COLO668 (cell line): ENCODE data around the gene EIF3L.

ENCODE experiments used
- DNase-seq: peaks from one replicate; lab custom pipeline; 2025; ENCODE audit not compliant: unreplicated experiment; lab: John Stamatoyannopoulos, UW

Gene EIF3L

DNA sequence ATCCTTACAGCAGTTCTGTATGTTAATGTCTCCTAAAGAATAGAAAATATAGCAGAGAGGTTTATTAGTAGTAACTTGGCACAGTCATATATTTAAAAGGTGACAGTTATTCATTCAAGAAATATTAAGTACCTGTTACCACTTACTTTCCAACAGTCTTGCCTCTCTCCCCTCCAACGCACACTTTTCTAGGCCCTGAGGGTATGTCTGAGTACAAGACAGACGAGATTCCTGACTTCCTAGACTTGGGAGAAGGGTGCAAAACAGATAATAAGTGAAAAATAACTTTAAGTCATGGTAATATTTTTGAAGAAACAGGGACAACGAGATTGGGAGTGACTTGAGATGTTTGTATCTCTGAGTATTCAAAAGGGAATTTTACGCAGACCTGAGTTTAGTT, 1.6 kb downstream of the EIF3L start:
- DNase-seq, result no peak

DNA sequence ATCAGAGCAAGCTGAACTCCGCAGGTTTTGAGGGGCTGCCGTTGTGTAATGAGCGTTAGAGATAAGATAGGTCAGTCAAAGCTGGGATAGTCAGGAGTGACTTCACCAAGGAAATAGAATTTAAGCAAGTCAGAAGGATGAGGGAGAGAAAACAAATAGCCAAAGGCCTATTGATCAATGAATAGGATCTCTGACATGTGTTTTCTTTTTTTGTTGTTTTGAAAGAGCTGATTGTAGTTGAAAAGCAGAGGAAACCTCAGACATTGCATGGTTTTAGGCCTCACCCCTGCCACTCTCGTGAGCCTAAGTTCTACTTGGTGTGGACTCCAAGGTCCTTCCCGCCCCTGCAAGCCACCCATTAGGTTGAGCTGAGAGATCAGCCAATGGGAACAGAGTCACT, 3.2 kb downstream of the EIF3L start:
- no peak for DNase-seq

DNA sequence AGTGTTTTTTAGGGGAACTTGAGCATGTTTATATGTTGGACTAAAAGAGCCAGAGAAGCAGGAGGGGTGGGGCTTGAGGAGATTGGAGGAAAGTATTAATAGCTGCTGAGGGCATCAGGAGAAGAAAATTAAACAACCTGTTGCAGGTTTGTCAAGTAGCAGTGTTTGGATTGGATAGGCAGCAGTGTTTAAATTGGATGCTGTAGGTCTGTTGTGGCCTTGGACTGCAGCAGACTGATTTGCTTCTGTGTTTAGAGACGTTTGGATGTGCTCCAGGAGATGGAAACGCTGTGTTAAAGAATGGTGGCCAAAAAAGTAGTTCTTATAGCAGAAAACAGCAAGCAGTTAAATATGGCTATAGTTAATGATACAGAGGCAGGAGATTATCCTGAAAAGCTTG, 5.7 kb downstream of the EIF3L start:
- DNase-seq, result no peak

DNA sequence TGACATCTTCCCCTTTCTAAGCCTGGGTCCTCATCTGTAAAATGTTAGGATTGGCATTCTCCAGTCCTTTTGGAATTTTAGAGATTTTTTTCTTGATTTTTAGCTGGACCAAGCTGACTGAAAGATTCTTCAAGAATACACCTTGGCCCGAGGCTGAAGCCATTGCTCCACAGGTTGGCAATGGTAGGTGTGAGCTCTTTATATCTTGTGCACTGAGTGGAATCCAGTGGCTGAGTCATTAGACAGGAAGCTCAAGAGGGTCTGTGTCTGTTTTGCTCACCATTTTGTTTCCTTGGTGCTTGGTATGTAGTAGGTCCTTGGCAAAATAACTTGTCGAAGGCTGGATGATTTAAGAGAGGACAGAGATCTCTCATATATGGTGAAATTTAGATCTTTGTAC, 6.2 kb downstream of the EIF3L start:
- DNase-seq, result no peak

DNA sequence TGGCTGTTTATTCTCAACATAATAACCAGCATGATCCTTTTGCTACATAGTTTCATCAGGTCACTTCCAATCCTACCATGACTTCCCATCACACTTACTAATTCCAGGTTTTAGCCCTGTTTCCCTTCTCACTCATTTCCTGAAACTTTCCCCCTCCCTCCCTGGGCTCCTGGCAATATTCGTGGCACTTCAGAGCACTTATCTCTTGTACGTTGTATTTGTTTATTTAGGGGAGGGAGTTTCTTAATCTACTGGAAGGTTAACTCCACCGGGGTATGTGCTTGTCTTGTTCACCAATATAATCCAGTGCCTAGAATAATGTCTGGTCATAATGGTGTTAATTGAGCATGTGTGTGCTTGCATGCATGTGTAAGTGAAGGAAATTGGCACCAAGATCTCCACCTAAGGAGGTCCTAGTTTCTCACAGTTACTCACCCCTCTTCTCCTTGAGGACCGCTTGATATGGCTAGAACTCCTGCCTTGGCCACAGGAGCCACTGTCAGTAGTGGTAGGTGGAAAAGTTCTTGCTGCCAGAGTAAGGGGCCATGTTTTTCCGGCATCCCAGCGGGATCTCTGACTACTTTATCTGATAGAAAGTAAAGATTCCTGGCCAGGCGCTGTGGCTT, 11.7 kb downstream of the EIF3L start:
- DNase-seq, result no peak

GRCh38 chr22:37862570-37863325, 13.5 kb downstream of the EIF3L start:
- DNase-seq, result no peak

DNA sequence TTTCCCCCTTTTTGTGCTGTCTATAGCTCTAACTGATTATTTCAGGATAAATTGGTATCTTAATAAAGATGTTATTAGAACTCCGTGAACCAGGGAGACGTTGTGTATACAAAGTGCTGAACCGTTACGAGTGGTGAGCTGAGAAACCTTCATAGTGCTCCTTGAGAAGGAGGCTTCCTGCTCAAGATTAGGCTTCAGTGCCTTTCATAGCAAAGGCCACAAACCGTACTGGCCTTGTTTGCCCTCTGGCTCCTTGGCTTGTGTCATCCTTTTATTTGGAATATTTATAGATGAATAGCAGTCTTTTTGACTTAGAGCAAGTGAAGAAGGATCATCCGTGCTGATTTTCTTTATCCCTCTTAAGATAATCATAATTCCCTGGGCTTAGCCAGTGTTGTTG, 16.3 kb downstream of the EIF3L start:
- no peak for DNase-seq

DNA sequence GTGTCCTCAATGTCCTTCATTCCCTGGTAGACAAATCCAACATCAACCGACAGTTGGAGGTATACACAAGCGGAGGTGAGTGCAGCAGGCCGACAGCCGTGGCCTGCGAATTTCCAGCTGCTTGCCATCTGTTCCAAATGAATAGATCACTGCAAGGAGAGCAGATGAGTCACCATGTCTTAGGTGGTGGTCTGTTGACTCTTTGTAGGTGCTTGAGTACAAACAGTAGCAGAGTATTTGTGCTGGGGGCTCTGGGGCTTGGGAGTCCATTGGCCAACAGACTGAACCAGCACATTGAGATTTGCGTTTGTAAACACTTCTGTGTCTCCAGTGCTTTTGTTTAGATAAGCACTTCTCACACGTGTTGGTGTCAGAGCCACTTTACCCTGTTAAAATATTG, 21.1 kb downstream of the EIF3L start:
- DNase-seq, result peak; percentile 36

DNA sequence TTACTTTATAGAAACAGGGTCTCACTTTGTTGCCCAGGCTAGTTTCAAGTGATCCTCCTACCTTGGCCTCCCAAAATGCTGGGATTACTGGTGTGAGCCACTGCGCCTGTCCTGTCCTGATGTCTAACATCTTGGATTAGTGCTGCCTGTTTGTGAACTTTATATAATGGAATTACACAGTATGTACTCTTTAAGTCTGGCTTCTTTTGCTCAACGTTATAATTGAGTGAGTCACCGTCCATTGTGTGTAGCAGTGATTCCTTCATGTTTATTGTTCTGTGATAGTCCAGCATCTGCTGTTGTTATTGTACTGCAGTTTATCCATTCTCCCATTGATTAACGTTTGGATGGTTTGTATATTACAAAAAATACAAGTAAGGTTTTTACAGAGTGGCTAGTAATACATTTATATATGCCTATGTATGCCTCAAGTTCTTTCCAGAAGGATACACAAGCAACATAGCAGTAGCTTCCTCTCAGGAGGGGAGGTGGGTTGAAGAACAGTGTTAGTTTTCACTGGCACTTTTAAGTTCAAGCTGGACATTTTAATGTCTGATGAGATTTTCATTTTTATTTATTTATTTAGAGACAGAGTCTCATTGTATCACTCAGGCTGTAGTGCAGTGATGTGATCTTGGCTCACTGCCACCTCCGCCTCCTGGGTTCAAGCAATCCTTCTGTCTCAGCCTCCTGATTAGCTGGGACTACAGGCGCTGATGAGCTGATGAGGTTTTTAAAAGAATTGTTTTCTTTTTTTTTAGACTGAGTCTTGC, 31.6 kb downstream of the EIF3L start:
- DNase-seq, result no peak

DNA sequence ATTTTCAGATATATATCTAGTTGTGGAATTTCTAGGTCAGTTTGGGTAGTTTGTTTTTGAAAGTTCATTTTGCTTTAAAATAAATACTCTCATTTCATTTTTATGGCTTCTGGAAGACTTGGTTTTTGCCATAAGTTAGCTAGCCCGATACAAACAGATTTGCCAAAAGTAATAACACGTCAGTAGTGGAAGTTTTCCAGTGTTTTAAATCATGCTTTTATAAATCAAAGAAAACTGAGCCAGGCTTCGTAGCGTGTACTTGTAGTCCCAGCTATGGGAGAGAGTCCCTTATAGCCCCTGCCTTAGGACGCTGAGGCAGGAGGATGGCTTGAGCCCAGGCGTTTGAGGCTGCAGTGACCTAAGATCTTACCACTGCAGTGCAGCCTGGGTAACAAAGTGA, 35.2 kb downstream of the EIF3L start:
- no peak for DNase-seq

DNA sequence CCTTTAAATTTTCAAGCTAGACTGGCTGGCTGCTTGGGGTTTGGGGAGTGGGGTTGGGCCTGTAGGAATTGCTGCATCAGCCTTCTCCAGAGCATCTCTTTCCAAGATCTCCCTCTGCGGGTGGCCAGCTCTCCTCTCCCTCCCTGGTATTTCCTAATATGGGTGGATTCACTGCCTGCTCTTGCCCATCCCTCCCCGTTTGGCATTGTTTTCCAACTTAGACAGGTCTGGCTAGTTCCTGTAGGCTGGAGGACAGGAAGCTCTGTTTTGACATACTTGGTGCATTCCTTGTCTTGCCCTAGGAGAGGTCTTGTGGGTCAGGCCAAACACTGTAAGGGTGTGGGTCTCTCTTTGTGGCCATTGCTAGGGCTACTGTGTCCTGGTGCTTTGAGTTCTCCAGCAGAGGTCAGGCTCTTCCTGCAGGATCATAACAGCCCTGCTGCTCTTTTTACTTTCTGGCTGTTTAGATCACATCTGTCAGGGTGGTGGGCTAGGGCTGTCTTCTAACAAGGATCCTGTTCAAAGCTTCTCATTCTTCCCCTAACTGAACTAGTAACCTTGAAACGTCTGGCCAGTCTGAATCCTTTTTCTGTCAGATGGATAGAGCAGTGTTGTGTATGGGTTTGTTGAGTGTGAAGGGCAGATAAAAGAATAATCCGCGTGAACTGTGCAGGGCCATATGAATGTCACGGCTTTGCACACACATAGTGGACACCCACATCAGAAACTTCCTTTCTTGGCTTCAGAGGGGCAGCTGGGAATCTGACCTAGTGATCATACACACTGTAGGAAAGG, 38.6 kb downstream of the EIF3L start:
- DNase-seq, result no peak

GRCh38 chr22:37891926-37892325, 42.7 kb downstream of the EIF3L start:
- no peak for DNase-seq

GRCh38 chr22:37892566-37893335, 43.5 kb downstream of the EIF3L start:
- no peak for DNase-seq

DNA sequence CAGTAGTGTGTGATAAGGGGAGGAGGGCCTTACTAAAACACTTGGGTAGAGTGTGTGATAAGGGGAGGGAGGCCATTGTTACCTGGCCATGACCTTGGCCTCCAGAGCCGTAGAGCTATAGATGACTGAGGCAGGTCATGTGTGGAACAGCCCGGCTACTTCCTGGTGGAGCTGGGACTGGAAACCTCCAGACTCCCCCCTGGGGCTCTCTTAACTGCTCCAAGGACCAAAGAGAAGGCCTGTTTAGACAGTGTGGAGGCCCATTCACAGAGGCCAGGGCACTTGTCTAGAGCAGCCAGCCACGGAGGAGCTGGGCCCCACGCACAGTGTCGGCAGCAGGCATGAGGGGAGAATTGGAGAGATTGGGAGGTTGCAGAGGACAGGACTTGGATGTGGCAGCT, 44.4 kb downstream of the EIF3L start:
- no peak for DNase-seq

GRCh38 chr22:37894939-37895670, 45.9 kb downstream of the EIF3L start:
- no peak for DNase-seq

- DNase-seq, result peak; percentile 50
Measured at GRCh38 chr22:37896181-37896592, 47.0 kb downstream of the EIF3L start.

DNA sequence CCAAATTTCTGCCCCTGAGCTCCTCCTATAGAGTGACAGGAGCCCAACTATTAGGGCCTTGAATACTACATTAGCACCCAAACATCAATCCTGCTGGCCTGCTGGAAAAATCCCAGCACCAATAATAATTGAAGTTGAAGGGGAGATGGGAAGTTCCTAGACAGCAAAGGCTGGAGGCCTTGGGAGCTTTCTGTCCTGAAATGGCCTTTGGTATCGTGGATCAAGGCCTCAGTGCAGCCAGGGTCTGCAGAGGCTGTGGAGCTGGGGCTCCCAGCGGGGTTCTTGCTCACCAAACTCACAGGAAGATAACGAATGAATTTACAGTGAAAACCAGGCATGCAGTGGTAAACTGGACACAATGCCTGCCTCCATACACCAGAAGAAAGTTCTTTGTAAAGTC, 47.7 kb downstream of the EIF3L start:
- no peak for DNase-seq

DNA sequence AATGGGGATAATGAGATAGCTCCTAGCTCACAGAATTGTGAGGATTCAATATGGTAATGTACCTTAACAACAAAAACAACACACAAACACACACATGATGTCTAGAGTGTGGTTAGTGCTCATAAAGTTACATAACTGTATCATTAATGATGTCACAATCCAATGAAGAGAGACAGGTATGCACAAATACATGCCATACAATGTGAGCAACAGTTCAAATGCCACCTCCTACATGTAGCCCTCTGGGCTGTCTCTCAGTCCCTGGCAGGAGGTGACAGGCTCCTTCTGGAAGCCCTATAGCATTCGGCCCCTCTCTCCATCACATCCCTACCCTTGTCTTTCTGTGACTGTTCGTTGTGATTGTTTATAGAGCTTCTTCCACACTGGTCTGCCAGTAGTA, 48.6 kb downstream of the EIF3L start:
- DNase-seq, result no peak

DNA sequence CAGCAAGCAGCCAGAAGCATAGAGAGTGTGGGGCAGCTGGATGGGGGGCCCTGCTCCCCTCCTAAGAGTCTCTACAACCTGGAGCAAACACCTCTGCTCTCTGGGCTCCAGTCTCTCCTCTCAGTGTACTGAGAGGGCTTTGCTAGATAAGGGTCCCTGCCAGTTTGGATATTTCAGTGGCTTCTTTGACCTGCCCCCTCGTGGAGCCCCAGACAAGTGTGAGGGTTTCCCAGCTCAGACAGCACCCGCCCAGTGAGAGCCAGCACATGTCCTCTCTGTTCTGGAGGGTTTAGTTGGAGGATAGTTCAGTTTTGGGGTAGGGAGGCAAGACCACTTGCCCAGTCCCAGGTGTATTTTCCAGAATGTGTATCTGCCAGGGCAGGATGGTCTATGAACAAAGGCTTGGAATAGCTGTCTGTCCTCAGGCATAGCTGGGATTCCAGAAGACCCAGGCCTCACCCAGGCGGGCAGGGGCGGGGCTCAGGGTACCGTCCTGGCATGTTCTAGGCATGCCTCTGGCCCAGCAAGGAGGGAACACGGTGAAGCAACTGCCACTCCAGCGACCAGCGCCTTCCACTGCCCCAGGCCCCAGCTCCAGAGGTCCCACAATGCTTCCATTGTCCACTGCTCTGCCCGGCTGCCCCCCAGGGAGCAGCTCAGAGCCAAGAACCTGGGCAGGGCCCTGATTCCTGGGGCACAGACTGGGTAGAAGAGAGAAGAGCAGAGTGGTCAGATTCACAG, 49.4 kb downstream of the EIF3L start:
- no peak for DNase-seq
